ENCODE measurements around the gene LAMB4. TPM values are rescaled to one million over a fixed set of nuclear protein-coding genes. Genes with fewer than 3 reads are reported as not detected.
A peak's percentile ranks its signal among the peaks of the same experiment; 100 is the strongest.

LAMB4 gene, protein sequence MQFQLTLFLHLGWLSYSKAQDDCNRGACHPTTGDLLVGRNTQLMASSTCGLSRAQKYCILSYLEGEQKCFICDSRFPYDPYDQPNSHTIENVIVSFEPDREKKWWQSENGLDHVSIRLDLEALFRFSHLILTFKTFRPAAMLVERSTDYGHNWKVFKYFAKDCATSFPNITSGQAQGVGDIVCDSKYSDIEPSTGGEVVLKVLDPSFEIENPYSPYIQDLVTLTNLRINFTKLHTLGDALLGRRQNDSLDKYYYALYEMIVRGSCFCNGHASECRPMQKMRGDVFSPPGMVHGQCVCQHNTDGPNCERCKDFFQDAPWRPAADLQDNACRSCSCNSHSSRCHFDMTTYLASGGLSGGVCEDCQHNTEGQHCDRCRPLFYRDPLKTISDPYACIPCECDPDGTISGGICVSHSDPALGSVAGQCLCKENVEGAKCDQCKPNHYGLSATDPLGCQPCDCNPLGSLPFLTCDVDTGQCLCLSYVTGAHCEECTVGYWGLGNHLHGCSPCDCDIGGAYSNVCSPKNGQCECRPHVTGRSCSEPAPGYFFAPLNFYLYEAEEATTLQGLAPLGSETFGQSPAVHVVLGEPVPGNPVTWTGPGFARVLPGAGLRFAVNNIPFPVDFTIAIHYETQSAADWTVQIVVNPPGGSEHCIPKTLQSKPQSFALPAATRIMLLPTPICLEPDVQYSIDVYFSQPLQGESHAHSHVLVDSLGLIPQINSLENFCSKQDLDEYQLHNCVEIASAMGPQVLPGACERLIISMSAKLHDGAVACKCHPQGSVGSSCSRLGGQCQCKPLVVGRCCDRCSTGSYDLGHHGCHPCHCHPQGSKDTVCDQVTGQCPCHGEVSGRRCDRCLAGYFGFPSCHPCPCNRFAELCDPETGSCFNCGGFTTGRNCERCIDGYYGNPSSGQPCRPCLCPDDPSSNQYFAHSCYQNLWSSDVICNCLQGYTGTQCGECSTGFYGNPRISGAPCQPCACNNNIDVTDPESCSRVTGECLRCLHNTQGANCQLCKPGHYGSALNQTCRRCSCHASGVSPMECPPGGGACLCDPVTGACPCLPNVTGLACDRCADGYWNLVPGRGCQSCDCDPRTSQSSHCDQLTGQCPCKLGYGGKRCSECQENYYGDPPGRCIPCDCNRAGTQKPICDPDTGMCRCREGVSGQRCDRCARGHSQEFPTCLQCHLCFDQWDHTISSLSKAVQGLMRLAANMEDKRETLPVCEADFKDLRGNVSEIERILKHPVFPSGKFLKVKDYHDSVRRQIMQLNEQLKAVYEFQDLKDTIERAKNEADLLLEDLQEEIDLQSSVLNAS (N-terminal part only)
- polyA plus RNA-seq (ENCODE audit: insufficient read length) = 4.3 TPM
- long read RNA-seq, donor 1 = 0 reads
- long read RNA-seq, donor 2 = 0 reads
- long read RNA-seq, donor 3 = 0 reads
- long read RNA-seq, donor 4 = 0 reads
- long read RNA-seq, donor 5 = 0 reads
- long read RNA-seq, donor 6 = 0 reads
- long read RNA-seq, donor 7 = 0 reads
- long read RNA-seq, donor 8 = 0 reads

DNA sequence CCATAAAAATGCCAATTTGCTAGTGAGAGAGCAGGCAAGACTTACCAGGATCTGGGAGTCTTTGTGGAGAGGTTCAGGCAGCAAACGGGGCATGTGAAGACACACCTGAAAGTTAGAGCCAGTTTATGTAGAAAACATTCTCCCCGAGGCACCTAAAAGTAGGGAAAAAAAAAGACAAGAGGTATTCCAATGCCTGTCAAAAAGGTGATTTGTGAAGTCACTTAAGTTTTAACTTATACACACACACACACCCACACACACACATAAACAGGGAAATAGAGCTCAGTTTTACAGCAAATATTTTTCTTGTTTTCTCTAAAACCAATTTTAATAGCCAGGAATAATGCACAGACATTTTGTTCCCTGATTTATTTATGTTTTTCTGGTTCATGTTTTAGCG, at the start of gene LAMB4:
Gene LAMB4, minus strand, starts transcription at position 101 of the 400 bp plus-strand sequence. CDS start 7,197 bp downstream, outside the sequence.
- DNase-seq = no peak

DNA sequence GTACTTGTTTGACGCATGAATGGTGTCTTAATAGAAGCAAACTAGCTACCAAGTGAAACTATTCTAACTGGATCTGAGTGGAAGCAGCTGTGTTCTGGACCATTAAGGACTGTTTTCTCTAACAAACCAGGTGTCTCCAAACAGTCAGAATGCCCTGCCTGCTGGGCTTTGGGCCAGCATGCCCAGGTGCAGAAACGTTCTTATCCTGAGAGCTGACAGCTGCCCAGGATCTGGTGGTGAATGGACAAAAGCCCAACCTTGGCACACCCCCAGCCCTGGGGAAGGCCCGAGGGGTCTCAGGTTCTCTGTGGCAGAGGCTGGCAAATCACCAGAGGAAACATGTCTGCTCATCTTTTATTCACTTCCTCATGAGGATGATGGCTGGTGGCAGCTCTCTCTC, 48.2 kb upstream of the LAMB4 start:
- DNase-seq = peak; percentile 6

DNA sequence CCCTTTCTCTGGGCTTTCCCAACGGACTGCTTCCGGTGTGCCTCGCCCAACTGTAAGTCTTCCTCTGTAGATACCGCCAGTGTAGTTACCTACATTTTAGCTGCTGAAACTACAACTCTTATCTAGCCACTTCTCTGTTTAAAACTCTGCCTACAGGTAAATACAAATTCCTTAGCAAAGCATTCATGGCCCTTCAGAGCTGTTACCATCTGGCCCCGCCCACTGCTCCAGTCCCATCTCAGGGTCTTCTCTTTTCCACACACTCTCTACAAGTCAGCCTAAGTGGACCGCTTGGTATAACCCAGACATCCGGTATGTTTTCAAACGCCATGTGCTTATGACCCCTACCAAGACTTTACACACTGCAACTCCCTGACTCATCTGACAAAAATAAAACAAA, 41.0 kb upstream of the LAMB4 start:
- DNase-seq = no peak

DNA sequence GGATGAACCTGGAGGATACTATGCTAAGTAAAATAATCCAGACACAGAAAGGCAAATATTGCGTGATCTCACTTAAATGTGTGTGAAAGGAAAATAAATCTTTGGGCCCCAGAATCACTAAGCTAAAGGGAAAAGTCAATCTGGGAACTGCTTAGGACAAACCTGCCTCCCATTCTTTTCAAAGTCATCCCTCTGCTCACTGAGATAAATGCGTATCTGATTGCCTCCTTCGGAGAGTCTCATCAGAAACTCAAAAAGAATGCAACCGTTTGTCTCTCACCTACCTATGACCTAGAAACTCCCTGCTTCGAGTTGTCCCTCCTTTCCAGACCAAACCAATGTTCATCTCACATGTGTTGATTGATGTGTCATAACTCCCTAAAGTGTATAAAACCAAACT, 40.1 kb upstream of the LAMB4 start:
- DNase-seq = no peak

DNA sequence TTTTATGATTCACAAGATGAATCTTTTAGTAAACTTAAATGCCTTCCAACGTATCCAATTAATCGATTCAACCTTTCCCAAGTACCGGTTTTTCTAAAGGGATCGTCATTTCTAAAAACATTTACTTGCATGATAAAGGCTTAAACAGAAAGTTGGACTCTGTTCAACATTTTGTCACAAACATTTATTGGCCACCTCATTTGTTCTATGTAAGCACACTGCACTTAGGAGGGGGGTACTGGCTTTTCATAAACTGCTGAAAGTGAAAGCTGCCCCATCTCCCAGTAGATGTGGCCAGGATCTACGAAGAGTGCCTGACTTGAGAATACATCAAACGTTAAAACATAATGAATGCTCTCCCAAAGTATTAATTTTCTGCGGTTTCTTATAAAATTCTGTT, 37.3 kb upstream of the LAMB4 start:
- no peak for DNase-seq

DNA sequence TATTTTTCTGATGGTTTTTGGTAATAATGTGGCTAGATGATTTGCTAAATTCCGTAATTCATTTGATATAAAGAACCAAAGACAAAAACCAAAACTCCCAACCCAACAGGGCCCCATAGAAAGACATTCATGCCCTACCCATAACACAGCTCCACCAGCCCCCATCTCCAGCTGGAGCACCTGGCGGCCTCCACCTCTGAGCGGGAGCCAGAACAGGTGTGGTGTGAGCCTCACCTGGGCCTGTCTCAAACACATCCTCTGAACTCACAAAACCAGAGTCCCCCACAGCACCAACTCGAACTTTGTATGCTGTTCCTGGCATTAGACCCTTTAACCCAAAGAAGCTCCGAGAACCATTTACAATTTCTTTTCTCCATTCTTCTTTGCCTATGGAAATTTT, 36.5 kb upstream of the LAMB4 start:
- DNase-seq = no peak

DNA sequence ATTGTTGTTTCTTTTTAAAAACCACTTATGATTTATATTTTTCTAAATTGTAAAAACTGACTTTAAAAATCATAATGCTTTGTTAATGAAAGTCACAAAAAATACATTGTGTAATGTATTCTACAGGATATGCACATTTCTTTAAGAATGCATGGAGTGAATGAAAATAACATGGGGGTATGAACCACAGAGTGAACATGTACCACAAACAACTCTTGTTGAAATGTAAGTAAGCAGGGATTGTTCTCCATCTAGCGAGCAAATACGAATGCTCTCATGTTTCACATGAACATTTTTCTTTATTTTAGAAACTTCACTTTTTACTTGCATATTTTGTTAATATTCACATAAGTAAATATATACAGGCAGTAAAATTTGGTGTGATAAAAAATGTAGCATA, 35.6 kb upstream of the LAMB4 start:
- no peak for DNase-seq

DNA sequence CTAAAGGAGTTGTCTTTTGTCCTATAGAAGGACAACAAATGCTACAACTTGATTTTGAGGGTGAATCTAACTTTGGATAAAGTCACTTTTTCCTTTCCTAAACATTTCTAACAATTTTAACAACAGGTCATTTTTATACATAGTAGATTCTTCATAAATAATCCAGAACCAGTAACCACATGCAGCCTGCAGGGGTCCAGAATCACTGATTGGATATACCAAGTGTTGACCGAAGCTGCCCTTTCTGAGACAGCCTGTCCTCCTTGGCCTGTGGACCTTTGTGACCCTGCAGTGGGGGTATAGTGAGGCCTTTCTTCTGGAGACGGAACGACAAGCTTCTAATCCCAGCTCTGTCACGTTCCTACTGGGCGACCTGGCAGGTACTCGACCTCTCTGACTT, 34.8 kb upstream of the LAMB4 start:
- DNase-seq = no peak

DNA sequence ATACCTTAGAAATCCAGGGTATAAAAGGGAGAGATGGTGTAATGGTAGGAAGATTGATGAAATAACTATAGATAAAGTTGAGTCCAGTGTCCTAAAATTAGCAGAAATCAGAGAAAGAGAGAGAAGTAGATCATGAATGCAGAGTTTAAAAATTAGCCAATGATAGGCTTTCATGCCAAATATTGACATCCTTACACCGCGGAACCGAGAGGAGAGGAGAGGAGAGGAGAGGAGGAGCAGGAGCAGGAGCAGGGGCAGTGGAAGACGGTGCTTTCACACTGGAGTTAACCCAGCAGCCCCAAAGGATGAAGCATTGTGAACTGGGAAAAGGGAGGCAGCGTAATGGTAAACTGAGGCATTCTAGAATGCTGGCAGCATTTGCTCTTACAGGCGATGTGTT, 34.2 kb upstream of the LAMB4 start:
- DNase-seq = no peak

DNA sequence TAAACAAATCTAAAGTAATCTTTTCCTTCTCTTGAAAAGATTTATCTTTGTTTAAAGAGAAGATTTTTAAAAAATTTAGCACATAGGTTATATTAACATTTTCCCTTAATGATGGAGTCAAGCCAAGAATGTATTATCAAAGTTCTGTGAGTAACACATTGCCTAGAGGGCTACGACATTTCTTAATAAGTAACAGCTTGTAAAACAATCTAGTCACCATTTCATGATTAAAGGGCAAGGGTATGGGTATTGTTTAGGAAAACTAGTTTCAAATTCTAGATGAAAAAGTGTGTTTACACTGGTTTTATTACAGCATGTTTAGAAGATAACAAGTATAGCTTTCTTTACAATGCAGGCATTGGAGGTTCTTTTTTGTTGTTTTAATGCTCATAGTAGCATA, 28.6 kb upstream of the LAMB4 start:
- DNase-seq = no peak

DNA sequence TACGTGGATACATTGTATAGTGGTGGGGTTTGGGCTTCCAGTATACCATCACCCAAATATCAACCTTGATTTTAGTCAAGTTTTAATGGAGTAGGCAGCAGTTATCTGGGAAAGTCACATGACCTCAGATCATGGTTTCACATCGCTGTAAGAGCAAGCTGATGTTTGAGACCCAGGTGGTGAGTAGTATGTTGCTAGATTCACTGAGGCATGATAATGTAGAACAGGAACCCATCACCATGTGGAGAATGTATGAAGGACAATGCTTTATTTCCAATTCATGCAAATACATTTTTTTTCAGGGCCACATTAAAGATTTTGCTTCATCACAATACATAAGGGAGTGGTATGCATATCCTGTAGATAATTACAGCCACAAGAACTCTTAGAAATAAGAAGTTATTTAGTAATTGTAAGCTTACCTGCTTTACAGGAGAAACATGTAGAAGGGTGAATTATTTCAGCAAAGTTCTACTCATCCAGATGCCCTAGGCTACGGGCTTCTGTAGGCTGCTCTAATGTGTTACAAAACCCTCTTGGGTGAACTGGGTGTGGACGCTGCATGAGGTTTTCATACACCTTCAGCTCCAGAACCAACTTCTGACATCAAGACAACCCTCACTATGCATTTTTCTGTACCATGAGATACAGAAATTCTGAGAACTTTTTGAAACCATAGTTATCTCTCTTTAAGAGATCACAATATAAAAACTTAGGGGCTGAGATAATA, 27.6 kb upstream of the LAMB4 start:
- no peak for DNase-seq

DNA sequence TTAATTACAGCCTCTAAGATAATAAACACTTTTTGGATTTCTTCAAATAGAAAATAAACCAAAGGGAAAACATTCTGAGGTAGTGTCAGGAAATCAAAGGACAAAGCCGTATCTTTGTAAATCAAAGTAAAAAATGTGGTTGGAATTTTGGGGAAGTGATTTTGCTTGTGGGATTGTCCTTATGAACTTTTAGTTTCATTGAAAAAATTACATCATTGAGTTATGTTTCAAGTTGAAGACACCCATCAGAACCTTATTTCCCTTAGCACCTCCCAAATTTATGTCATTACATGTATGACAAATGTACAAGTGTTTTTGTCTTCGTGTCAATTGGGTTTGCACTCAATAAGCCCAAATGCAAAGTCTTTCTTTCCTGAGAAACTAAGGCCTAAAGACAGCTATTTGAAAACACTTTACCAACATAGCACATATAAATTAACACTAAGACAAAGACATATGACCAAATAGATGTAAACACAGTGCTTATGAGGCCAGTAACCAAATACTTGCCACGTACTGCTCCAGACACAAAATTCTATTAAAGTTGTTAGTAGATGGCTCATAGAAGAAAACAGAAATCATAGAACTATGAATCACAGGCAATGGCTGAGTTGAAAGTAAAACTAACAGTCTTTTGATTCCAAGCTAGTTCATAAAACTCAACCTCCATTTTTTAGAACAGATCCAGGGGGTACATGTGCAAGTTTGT, 26.9 kb upstream of the LAMB4 start:
- DNase-seq = no peak

DNA sequence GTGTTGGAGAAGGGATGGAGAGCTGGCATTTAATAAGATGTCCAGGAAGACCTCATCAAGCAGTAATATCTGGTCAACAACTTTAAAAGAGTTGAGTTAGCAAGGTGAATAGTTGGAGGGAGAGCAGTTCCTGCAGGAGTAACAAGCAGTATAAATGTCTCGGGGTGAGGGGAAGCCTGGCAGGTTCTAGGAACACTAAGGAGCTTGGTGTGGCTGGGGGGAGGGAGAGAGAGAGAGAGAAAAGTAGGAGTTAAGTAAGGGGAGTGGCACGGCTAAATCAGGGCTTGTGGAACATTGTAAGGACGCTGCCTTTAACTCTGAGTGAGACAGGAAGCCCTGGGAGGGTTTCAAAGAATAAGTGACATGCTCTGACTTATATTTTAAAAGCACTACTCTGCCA, 22.0 kb upstream of the LAMB4 start:
- DNase-seq = no peak

DNA sequence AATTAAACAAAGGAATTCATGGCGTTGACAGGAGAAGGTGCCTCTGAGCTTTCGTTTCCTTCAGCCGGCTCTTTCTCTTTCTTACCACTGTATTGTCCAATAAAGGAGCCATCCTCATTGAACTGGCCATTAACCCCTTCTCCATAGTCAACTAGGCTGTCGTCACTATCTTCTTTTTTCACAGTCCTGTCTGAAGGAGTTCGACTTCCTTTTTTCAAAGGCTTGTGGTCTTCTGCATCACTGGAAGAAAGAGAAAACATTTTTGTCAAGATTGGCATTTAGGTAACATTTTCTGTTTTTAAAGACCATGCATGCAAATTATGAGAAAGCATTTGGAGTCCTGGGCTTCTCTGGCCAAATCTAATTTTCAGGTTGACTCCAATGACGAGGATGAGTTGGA, 19.7 kb upstream of the LAMB4 start:
- DNase-seq = no peak

DNA sequence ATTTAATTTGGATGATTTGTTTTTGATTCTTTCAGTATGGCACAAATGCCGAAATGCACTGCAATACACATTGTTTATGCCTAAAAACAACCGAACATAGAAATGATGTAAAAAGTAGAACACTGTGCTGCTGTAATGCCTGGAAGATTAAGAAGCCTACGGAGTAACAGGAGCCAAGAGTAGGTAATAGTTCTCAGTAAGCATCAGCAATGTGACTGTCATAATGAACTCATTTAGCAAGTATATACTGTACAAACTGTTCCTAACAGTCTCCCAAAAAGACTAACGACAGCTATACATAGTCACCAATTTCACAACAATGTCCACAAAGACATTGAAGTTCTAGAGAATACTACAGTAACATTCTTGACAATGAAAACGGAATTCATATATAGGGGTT, 19.0 kb upstream of the LAMB4 start:
- no peak for DNase-seq

DNA sequence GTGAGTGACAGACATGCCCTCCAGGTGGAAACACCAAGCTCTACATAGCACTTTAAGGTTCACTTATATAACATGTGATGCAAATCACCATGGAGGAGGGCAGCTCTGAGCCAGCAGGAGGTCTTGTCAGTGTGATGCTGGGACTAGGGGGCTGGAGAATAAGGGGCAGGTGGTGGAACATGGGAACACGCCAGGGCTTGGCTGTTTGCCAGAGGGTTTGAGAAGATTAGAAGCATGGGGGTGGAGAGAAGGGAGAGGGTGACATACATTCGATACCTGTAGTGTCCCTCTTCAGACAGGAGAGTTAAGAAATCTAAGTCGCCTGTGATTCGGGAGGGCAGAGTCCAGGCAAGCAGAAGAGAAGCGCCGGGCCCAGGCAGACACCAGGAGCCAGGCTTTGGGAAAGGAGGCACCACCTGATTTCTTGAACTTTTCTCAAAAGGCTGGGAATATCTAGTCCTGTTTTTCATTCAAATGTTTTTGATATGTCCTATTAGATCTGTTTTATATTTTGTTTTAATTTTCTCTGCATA, 16.9 kb upstream of the LAMB4 start:
- no peak for DNase-seq

DNA sequence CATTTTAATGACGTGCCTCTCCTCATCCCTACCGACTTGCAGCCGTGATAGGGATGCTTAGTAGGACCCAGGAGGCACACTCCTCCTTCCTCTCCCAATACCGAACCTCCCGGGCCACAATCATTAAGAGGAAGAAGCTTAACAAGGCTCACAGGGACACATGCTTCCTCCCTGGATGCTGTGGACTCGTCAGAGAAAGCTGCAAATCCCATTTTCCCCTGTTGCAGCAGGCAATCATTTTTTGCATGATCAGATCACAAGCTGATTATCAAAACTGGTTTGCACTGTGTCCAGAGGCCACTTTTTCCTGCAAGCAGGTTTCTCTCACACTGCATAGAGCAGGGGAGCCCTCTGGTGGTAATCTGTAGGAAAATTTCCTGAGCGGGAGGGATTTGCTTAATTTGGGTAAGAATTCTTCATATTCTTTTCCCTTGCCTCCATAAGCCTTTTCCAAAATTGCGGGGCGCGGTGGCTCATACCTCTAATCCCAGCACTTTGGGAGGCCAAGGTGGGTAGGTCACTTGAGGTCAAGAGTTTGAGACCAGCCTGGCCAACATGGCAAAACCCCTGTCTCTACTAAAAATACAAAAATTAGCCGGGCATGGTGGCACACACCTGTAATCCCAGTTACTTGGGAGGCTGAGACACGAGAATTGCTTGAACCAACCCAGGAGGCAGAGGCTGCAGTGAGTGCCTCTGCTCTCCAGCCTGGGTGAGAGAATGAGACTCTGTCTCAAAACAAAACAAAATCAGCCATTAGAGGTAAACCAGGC, 16.1 kb upstream of the LAMB4 start:
- DNase-seq = peak; percentile 81

DNA sequence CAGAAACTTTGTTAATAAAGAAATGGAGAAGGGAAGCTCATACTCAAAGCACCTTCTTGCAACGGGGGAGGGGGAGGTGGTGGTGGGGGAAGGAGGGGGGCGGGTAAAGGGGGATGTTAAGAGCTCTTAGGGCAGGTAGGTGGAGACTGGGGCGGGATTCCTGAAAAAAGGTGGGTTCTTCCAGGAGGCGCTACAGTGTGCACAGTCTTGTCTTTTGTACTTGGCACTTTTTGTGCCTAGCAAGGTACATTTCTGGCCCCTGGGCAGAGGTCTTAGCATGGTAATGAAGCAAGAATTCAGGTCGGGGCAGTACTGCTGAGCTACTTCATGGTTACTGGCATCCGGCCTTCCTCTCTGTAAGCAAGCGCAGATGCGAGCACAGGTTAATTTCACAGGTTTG, 15.2 kb upstream of the LAMB4 start:
- no peak for DNase-seq

DNA sequence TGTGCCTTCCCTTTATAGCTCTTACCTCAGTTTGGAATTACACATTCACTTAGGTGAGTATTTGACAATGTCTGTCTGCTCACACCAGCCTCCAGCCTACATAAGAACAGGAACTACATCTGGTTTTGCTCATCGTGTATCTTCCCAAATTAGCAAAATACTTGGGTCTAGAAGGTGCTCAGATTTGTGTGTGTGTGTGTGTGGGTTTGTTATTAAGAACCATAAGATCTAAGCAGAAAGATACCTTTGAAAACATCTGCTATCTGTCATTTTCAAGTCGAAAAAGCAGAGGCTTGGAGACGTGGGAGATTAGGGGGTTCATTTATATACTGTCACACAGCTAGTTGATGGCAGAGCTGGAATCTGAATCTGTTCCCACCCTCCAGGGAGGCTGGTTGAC, 14.8 kb upstream of the LAMB4 start:
- no peak for DNase-seq

Data from left kidney (tissue), 8 donors.